PC-3 (cell line): ENCODE data around the gene AVPI1. TPM values are rescaled to one million over a fixed set of nuclear protein-coding genes. Genes with fewer than 3 reads are reported as not detected.

Experiments used
- ATAC-seq: fragments of 200-7000 bp; cut with Tn5 transposase; 2 replicates; pipeline ENCODE4 v1.9.1; 2020; ENCODE audit warnings: mild to moderate bottlenecking, moderate library complexity
- BruUV-seq: library from RNA; stranded (reverse); fragments of 400-500 nt; replicated peaks from 2 replicates; lab custom pipeline; 2021; lab: Mats Ljungman, UMichigan
- CTCF ChIA-PET: fragments of 300-600 bp; sonication (Branson Sonifier 250); formaldehyde crosslinking; loops from one replicate; lab custom pipeline; 2022; ENCODE audit warnings: antibody characterized with exemption; lab: Charles Lee
- POLR2A ChIA-PET: fragments of 300-600 bp; sonication (Branson Sonifier 250); formaldehyde crosslinking; loops from one replicate; lab custom pipeline; 2022; ENCODE audit warnings: antibody characterized with exemption; ENCODE audit not compliant: unreplicated experiment; lab: Charles Lee
- DNase-seq: peaks from one replicate; pipeline ENCODE4 v3.0.0-alpha.2; 2015
- H2AFZ ChIP-seq: fragments of 300-600 bp; sonication (generic); 2 replicates; pipeline ENCODE4 v1.6.0; 2016; ENCODE audit warnings: antibody characterized with exemption, low read length
- H3F3A ChIP-seq: fragments of 300-600 bp; sonication (generic); one replicate; pipeline ENCODE4 v1.6.0; 2017; ENCODE audit warnings: antibody characterized with exemption, low read length, control low read depth, mild to moderate bottlenecking; ENCODE audit not compliant: unreplicated experiment
- H3K27ac ChIP-seq: fragments of 300-600 bp; sonication (generic); 2 replicates; pipeline ENCODE4 v1.5.1; 2016; ENCODE audit warnings: mild to moderate bottlenecking, low read length
- H3K27me3 ChIP-seq: fragments of 300-600 bp; sonication (generic); 2 replicates; pipeline ENCODE4 v1.6.1; 2016; ENCODE audit warnings: low read length, mixed read lengths
- H3K36me3 ChIP-seq: fragments of 300-600 bp; sonication (generic); 2 replicates; pipeline ENCODE4 v1.6.1; 2016; ENCODE audit warnings: low read depth, mixed run types, low read length, mixed read lengths
- H3K4me1 ChIP-seq: fragments of 300-600 bp; sonication (generic); 2 replicates; pipeline ENCODE4 v1.5.1; 2016; ENCODE audit warnings: low read length; ENCODE audit not compliant: insufficient read depth
- H3K4me2 ChIP-seq: fragments of 300-600 bp; sonication (generic); 2 replicates; pipeline ENCODE4 v1.6.0; 2016; ENCODE audit warnings: low read length
- H3K4me3 ChIP-seq: fragments of 300-600 bp; sonication (generic); 2 replicates; pipeline ENCODE4 v1.5.1; 2016; ENCODE audit warnings: mild to moderate bottlenecking, low read length, mixed read lengths
- H3K79me2 ChIP-seq: fragments of 300-600 bp; sonication (generic); 2 replicates; pipeline ENCODE4 v1.6.1; 2017; ENCODE audit warnings: low read length, mixed read lengths
- H3K9ac ChIP-seq: fragments of 300-600 bp; sonication (generic); 2 replicates; pipeline ENCODE4 v1.6.0; 2016; ENCODE audit warnings: mild to moderate bottlenecking, low read length
- H3K9me2 ChIP-seq: fragments of 300-600 bp; sonication (generic); replicated peaks from 2 replicates; pipeline ENCODE4 v1.6.1; 2016; ENCODE audit warnings: mixed run types, low read length, mixed read lengths
- H3K9me3 ChIP-seq: fragments of 300-600 bp; sonication (generic); 2 replicates; pipeline ENCODE4 v1.6.1; 2016; ENCODE audit warnings: low read length, mixed read lengths
- H4K20me1 ChIP-seq: fragments of 300-600 bp; sonication (generic); 2 replicates; pipeline ENCODE4 v1.6.1; 2016; ENCODE audit warnings: low read length, mixed read lengths
- EZH2 ChIP-seq: fragments of 300-600 bp; sonication (generic); IDR thresholded peaks from one replicate; pipeline ENCODE4 v1.6.1; 2017; ENCODE audit warnings: antibody characterized with exemption, mild to moderate bottlenecking, low read length; ENCODE audit not compliant: unreplicated experiment
- EZH2phosphoT487 ChIP-seq: fragments of 300-600 bp; sonication (generic); IDR thresholded peaks from 2 replicates; pipeline ENCODE4 v1.6.1; 2018; ENCODE audit warnings: mild to moderate bottlenecking, antibody characterized with exemption, low read length, borderline replicate concordance
- intact Hi-C: fragments of 100-400 bp; cut with micrococcal nuclease; formaldehyde crosslinking; loops from 2 replicates; pipeline ENCODE4 v1.9.0; 2023
- total RNA-seq: library from RNA; depleted of rRNA; stranded (reverse); fragments of >200 nt; gene quantifications from 2 replicates; pipeline ENCODE4 v1.2.3, GENCODE V29; 2014
- TF ChIP-seq, protein P1 (sequence below): fragments of 300-600 bp; sonication (generic); conservative IDR thresholded peaks from 2 replicates; pipeline ENCODE4 v1.5.1; 2017; ENCODE audit warnings: antibody characterized with exemption, low read depth, mild to moderate bottlenecking, low read length

AVPI1 gene
- total RNA-seq, 1 experiment from 2014 or later: 44.5 TPM

DNA sequence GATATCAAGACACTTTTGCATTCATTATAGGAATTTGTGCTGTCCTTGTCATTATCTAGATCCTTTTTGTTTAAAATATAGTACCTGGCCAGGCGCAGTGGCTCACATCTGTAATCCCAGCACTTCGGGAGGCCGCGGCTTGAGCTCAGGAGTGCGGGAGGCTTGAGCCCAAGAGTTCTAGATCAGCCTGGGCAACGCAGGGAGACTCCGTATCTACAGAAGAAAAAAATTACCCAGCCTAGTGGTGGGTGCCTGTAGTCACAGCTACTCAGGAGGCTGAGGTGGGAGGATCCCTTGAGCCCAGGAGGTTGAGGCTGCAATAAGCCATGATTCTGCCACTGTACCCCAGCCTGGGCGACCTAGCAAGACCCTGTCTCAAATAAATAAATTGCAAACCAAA, 53.1 kb downstream of the AVPI1 start:
- peak overlapping the region; percentile 90 for H3K4me3 ChIP-seq
- peaks cover 23% of the 10 kb centered on the region for H3K79me2 ChIP-seq
- intact Hi-C loops: no loop called here
- TSS peak; percentile 94 for BruUV-seq
- peak overlapping the region; percentile 43 for H3K9ac ChIP-seq
- TF ChIP-seq EZH2phosphoT487: no peak
- TF ChIP-seq, protein P1, sequence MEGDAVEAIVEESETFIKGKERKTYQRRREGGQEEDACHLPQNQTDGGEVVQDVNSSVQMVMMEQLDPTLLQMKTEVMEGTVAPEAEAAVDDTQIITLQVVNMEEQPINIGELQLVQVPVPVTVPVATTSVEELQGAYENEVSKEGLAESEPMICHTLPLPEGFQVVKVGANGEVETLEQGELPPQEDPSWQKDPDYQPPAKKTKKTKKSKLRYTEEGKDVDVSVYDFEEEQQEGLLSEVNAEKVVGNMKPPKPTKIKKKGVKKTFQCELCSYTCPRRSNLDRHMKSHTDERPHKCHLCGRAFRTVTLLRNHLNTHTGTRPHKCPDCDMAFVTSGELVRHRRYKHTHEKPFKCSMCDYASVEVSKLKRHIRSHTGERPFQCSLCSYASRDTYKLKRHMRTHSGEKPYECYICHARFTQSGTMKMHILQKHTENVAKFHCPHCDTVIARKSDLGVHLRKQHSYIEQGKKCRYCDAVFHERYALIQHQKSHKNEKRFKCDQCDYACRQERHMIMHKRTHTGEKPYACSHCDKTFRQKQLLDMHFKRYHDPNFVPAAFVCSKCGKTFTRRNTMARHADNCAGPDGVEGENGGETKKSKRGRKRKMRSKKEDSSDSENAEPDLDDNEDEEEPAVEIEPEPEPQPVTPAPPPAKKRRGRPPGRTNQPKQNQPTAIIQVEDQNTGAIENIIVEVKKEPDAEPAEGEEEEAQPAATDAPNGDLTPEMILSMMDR: no peak
- no peak for TF ChIP-seq EZH2
- H4K20me1 ChIP-seq: no peaks in the 10 kb centered on the region
- DNase-seq: peak; percentile 20
- peaks cover 3% of the 10 kb centered on the region; the same call in 1 of the 2 replicates for H3K4me1 ChIP-seq
- no peak overlapping the region for H3K27ac ChIP-seq
- H2AFZ ChIP-seq: peak overlapping the region; percentile 93
- no peaks in the 10 kb centered on the region for H3K9me3 ChIP-seq
- no peaks in the 10 kb centered on the region for H3K27me3 ChIP-seq
- no peaks in the 10 kb centered on the region for H3K9me2 ChIP-seq
- no peaks in the 10 kb centered on the region for H3K36me3 ChIP-seq
- H3K4me2 ChIP-seq: peak overlapping the region; percentile 79
- no peaks in the 10 kb centered on the region for H3F3A ChIP-seq
- POLR2A ChIA-PET: no interaction called here
- ATAC-seq: peak; percentile 35
- CTCF ChIA-PET: no interaction called here

DNA sequence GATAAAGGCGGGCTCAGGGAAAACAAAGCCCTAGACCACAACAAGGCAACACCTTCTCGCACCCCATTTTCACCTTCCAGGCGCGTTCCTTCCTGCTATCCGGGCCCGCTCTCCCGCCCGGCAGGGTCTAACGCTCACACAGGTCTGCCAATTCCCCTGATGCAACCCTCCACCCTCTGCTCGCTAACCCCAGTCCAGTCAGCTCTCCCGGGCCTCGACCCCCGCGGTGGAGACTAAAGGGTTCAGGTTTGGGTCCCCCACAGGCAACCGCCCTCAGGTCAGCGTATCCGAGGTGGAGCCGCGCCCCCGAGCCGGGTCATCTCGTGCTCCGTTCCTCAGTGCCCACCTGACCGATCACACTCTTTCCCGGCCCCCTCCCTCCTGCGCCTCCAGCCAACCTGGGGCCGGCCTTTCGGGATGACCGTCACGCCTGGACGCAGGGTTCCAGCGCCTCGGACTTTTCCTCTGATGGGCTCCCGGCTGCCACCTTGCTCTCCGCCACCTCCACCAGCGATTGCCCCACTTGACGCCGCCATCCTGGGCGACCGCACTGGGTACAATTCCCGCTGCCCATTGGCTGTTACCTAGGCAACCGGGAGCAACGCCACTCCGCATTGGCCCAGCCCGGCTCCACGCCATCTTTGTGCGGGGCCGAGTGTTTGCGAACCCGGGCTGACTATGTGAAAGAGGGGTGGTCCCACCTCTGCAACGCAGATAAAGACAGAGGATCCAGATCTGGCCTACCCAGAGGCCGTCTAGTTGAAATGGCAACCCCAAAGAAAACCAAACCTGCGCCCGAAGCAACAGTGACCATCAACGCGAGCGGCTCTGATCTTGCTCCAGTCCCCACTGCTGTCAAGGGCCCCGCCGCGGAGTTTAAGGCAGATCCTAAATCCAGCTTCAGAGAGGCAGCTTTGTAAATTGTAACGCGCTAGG, 53.8 kb downstream of the AVPI1 start, which contains the start of gene MORN4:
TSS of gene MORN4 (minus strand) at position 552 of the 936 bp plus-strand sequence. CDS start 13,847 bp downstream, outside the sequence.
- peak; percentile 95 for ATAC-seq

More for the DNA sequence above, 53.8 kb downstream of the AVPI1 start, which contains the start of gene MORN4:
- Histone ChIP-seq H3K9ac (peak within 1 kb of the TSS; percentile 65), H3K4me2 (peak within 1 kb of the TSS; percentile 79), H3K27me3 (no peaks in the 10 kb centered on the region), H3K4me3 (peak within 1 kb of the TSS; percentile 90), H3K9me3 (no peaks in the 10 kb centered on the region), H3F3A (no peaks in the 10 kb centered on the region), H3K27ac (no peak within 1 kb of the TSS), H3K9me2 (no peaks in the 10 kb centered on the region), H3K4me1 (peaks cover 3% of the 10 kb centered on the region; the same call in 1 of the 2 replicates), H3K36me3 (no peaks in the 10 kb centered on the region), H2AFZ (peak within 1 kb of the TSS; percentile 93), H4K20me1 (no peaks in the 10 kb centered on the region), H3K79me2 (peaks cover 23% of the 10 kb centered on the region)
- BruUV-seq: TSS peak; percentile 51
- DNase-seq: peak; percentile 90
- TF ChIP-seq EZH2phosphoT487: no peak
- TF ChIP-seq EZH2: no peak
- TF ChIP-seq, protein P1: no peak
- intact Hi-C loops: no loop called here
- CTCF ChIA-PET: no interaction called here
- POLR2A ChIA-PET: no interaction called here
